HEK293T (cell line): Measurements from ENCODE around the gene OSCAR.

Experiments used
- BHLHE40 ChIP-seq: fragments of 450-650 bp; IDR thresholded peaks from 2 replicates; pipeline ENCODE4 v1.6.1; 2016; ENCODE audit warnings: mild to moderate bottlenecking, moderate library complexity, borderline replicate concordance
- ELF4 ChIP-seq: fragments of 450-650 bp; IDR thresholded peaks from 2 replicates; pipeline ENCODE4 v1.6.1; 2017; ENCODE audit warnings: antibody characterized with exemption
- FOXK2 ChIP-seq: fragments of 450-650 bp; IDR thresholded peaks from 2 replicates; pipeline ENCODE4 v1.6.1; 2016; ENCODE audit warnings: mild to moderate bottlenecking
- FOXM1 ChIP-seq: fragments of 450-650 bp; IDR thresholded peaks from 2 replicates; pipeline ENCODE4 v1.6.1; 2017; ENCODE audit warnings: mild to moderate bottlenecking, borderline replicate concordance
- HDGF ChIP-seq: fragments of 450-650 bp; IDR thresholded peaks from 2 replicates; pipeline ENCODE4 v1.6.1; 2017; ENCODE audit warnings: antibody characterized with exemption, borderline replicate concordance
- PKNOX1 ChIP-seq: fragments of 450-650 bp; IDR thresholded peaks from 2 replicates; pipeline ENCODE4 v1.6.1; 2016
- SP1 ChIP-seq: fragments of 450-650 bp; IDR thresholded peaks from 2 replicates; pipeline ENCODE4 v1.6.1; 2017
- SUZ12 ChIP-seq: fragments of 450-650 bp; IDR thresholded peaks from 2 replicates; pipeline ENCODE4 v1.6.1; 2016; ENCODE audit warnings: mild to moderate bottlenecking

- no peak for TF ChIP-seq ELF4
- TF ChIP-seq PKNOX1, result no peak
- no peak for TF ChIP-seq FOXM1
- TF ChIP-seq HDGF, result no peak
- no peak for TF ChIP-seq FOXK2
- no peak for TF ChIP-seq SP1
- TF ChIP-seq SUZ12, result no peak
- TF ChIP-seq BHLHE40, result no peak
Observed at GRCh38 chr19:54100561-54100960, at the start of gene OSCAR.
